Astrocyte of the spinal cord (primary cell): ENCODE data around the gene BCAS1.

Source experiments
- DNase-seq: peaks from one replicate; pipeline ENCODE4 v3.0.0; 2011; ENCODE audit warnings: low read depth, low spot score
- H3K4me3 ChIP-seq: 2 replicates; pipeline ENCODE4 v1.5.1; 2011; ENCODE audit warnings: low read depth, mild to moderate bottlenecking, low read length, moderate library complexity
- in situ Hi-C: cut with HindIII; loops from 2 replicates; pipeline ENCODE4 v1.10.0; 2017; ENCODE audit warnings: low sequenced_read_pairs
- TF ChIP-seq, protein P1 (sequence below): IDR thresholded peaks from 2 replicates; pipeline ENCODE4 v1.5.1; 2012; ENCODE audit warnings: low read depth, mild to moderate bottlenecking, low read length, inconsistent platforms

The BCAS1 gene

GRCh38 chr20:54000262-54000661 is 70.1 kb downstream of the BCAS1 start:
- no peak overlapping the region for H3K4me3 ChIP-seq
- no peak for DNase-seq
- in situ Hi-C loops = no loop called here
- TF ChIP-seq, protein P1, sequence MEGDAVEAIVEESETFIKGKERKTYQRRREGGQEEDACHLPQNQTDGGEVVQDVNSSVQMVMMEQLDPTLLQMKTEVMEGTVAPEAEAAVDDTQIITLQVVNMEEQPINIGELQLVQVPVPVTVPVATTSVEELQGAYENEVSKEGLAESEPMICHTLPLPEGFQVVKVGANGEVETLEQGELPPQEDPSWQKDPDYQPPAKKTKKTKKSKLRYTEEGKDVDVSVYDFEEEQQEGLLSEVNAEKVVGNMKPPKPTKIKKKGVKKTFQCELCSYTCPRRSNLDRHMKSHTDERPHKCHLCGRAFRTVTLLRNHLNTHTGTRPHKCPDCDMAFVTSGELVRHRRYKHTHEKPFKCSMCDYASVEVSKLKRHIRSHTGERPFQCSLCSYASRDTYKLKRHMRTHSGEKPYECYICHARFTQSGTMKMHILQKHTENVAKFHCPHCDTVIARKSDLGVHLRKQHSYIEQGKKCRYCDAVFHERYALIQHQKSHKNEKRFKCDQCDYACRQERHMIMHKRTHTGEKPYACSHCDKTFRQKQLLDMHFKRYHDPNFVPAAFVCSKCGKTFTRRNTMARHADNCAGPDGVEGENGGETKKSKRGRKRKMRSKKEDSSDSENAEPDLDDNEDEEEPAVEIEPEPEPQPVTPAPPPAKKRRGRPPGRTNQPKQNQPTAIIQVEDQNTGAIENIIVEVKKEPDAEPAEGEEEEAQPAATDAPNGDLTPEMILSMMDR = no peak

DNA sequence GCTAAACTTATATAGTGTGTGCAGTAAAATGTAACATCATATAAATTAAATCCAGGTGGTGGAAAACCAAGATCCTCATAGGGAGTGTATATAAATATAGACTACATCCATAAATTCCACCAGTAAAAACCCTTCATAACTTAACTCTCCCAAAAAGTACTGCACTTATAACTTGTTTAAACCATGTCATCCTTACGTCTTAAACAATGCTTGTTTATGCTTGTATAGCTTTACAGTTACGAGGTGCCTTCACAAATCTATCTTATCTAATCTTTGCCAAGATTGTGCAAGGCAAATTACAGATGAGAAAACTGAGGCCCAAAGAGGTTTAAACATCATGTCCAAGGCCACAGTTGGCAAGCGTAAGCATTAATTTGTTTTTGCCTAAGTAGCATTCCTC is 71.3 kb downstream of the BCAS1 start:
- H3K4me3 ChIP-seq = no peak overlapping the region
- DNase-seq = no peak
- TF ChIP-seq, protein P1 = no peak
- in situ Hi-C loops = no loop called here

DNA sequence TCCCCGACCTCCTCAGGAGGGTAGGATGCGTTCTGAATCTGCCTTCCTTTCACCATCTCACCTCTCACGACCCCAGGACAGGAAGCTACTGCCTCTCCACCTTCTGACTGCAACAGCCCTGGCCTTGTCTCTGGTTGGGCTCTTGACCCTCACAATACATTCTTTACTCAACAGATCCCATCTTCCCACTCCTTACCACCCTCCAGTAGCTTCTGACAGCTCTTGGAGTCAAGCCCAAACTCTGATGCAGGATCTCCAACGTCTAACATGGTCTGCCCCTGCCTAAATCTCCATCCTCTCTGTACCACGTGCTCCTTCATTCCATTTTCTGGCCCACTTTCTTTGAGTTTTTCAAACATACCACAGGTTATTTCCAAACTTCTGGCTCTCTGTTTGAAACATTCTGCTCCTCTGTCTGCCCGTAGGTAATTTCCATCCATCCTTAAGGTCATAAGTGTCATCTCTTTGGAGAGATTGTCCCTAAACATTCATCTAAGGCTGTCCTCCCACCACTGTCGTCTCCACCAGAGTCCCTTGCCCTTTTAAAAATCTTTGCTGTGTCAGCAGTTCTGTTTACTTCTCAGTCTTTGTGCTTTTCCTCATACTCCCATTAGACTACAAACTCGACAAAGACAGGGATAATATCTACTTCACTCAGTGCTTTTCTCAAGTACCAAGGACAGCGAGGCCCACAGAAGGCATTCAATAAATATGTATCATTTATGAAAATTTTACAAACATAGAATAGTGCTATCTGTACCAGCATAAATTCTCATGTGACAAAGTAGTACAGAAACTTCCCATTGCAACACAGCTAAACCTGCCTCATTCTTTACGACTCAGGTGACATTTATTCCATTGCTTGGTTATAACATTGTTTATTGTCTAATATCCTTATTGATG is 73.6 kb downstream of the BCAS1 start:
- TF ChIP-seq, protein P1 = no peak
- H3K4me3 ChIP-seq = no peak overlapping the region
- in situ Hi-C loops = no loop called here
- no peak for DNase-seq

DNA sequence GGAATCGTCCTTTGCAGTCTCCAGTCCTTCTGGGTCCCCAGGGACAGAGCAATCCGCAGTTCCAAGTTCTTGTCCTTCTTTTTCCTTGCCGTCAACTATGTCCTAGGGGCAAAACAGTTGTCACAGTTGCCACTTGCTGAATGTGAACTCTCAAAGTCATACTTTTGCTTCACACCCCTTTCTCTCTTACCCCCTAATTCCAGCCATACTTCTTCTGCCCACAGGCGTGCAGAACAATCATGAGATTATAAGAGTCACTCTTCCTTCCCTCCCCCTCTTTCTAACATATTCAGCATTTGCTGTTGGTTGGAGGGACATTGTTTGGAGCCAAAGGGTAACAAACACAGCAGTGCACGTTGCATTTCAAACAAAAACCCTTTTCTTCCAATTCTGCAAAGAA is 74.4 kb downstream of the BCAS1 start:
- TF ChIP-seq, protein P1 = no peak
- in situ Hi-C loops = no loop called here
- H3K4me3 ChIP-seq = no peak overlapping the region

GRCh38 chr20:53994088-53994487 is 76.3 kb downstream of the BCAS1 start:
- DNase-seq = no peak
- H3K4me3 ChIP-seq = no peak overlapping the region
- TF ChIP-seq, protein P1 = no peak
- in situ Hi-C loops = no loop called here

More for the DNA sequence above, 74.4 kb downstream of the BCAS1 start:
- no peak for DNase-seq

GRCh38 chr20:53993310-53993709 is 77.1 kb downstream of the BCAS1 start:
- no peak for DNase-seq
- TF ChIP-seq, protein P1 = no peak
- in situ Hi-C loops = no loop called here
- H3K4me3 ChIP-seq = no peak overlapping the region
